GM19351 (cell line): ENCODE measurements around the gene NT5DC2.

Source experiments
- ATAC-seq: cut with Tn5 transposase; IDR thresholded peaks from one replicate; pipeline ENCODE4 v1.9.1; 2021; ENCODE audit warnings: mild to moderate bottlenecking, moderate library complexity; ENCODE audit not compliant: unreplicated experiment

The NT5DC2 gene

DNA sequence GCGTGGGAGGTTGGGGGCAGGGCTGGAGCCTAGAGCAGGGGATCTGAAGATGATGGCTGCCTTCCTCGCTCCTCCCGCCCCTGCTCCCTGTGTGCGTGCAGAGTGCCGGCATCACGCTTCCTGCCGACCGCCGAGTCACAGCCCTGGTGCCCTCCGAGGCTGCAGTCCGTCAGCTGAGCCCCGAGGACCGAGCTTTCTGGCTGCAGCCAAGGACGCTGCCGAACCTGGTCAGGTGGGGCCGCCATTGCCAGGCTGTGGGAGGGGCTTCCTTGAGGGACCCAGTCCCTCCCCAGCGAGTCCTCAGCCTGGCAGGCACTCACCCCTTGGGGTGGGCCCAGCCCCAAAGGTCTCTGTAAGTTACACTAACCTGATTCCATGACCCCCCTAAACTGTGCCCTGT lies 20.9 kb downstream of the NT5DC2 start:
- no peak for ATAC-seq

DNA sequence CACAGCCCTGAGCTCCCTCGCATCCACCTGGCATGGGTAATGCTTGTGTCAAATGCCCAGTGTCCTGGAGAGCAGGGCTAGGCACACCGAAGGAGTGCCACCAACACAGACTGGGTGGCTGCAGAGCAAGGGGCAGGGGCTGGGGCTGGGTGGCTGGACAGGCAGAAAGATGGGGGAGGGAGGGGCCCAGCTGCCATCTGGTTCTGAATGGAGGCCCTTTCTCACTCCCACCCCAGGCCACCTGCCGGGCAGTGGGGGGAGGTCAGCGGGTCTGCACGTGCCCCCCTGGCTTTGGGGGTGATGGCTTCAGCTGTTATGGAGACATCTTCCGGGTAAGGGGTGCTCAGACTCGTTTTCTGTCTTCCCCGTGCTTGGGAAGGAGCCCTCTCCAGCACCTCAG lies 21.6 kb downstream of the NT5DC2 start:
- no peak for ATAC-seq

GRCh38 chr3:52511509-52511908 lies 22.1 kb downstream of the NT5DC2 start:
- ATAC-seq: no peak

GRCh38 chr3:52509753-52510328 lies 23.8 kb downstream of the NT5DC2 start:
- ATAC-seq: no peak

DNA sequence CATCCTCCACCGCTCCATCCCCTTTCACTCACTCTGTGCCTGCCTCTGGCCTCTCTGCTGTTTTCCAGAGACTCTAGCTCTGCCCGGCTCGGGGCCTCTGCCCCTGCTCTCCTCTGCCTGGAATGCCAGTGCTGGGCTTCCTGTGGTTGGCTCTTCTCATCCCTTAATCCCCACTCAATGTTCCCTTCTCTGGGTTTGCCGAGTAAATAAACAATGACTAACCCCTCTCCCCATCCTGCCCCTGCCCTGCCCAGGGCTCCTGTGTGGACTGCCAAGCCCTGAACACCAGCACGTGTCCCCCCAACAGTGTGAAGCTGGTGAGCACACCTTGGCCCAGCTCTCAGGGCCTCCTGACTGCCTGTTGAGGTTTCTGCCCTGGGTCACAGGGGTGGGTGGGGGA lies 26.3 kb downstream of the NT5DC2 start:
- no peak for ATAC-seq

DNA sequence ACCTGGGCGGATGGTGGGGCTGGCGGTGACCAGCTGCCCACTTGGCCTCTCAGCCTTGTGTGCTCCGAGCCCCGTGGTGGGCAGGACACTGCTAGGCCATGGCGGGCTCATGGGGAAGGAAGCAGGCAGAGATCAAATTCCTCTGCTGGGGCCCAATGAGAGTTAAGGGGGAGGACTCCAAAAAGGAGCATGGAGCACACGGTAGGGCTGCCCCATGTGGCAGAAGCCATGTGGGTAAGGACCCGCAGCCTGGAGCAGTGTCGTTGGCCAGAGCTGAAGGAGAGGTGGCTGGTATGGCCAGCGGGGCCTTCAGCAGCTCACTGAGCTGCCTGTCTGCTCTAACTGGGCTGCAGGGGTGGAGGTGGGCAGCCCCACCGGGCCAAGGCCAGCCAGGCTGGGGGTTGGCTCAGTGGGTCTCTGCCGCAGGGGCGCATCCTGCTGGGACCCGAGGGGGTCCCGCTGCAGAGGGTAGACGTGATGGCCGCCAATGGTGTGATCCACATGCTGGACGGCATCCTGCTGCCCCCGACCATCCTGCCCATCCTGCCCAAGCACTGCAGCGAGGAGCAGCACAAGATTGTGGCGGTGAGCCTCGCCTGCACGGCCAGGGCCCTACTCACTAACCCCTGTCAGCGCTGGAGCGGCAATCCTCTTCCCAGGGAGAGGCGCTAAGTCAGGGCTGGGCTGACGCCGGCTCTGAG lies 27.2 kb downstream of the NT5DC2 start:
- no peak for ATAC-seq

DNA sequence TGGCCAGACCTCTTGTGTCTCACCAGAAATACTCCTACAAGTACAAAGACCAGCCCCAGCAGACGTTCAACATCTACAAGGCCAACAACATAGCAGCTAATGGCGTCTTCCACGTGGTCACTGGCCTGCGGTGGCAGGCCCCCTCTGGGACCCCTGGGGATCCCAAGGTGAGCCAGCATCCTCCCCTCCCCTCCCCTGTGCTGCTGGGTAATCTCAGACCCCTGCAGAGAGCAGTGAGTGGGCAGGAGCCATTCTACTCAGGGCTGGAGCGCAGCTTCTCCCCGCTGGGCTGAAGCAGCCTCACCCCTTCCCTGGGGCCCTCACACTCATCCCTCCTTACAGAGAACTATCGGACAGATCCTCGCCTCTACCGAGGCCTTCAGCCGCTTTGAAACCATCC lies 28.7 kb downstream of the NT5DC2 start:
- no peak for ATAC-seq

DNA sequence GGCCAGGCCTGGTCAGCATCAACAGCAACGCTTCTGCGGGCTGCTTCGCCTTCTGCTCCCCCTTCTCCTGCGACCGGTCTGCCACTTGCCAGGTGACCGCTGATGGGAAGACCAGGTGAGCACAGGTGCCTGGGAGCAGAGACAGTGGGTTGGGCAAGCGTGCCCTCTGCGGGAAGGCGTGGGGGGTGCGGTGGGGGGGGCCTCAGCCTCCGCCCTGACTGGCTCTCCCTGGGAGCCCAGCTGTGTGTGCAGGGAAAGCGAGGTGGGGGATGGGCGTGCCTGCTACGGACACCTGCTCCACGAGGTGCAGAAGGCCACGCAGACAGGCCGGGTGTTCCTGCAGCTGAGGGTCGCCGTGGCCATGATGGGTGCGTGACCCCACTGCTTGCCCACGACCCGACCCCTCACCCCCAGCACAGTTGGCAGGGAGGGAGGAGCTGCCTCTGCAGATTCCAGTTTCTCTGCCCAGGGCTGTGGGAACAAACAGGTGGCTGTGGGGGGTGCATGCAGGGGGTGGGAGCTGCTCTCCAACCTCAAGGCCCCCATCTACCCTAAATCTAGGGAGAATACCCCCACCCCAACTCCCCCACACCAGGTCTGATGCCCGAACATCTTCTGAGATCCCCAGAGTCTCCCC lies 29.8 kb downstream of the NT5DC2 start:
- ATAC-seq: no peak

- ATAC-seq: no peak
Measured at GRCh38 chr3:52502808-52503350, 30.8 kb downstream of the NT5DC2 start.

DNA sequence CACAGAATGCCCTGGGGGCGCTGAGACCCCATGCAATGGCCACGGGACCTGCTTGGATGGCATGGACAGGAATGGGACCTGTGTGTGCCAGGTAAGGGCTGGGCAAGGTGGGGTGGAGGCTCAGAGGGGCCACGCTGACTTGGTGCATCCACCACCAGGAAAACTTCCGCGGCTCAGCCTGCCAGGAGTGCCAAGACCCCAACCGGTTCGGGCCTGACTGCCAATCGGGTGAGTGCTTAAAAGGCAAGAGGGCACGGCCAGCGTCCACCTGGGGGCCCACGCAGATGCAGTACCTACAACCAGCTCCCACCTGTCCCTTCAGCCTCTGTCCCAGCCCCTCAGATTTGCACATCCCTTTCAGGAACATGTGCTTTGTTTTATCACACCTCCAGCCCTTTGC lies 31.7 kb downstream of the NT5DC2 start:
- ATAC-seq: no peak

DNA sequence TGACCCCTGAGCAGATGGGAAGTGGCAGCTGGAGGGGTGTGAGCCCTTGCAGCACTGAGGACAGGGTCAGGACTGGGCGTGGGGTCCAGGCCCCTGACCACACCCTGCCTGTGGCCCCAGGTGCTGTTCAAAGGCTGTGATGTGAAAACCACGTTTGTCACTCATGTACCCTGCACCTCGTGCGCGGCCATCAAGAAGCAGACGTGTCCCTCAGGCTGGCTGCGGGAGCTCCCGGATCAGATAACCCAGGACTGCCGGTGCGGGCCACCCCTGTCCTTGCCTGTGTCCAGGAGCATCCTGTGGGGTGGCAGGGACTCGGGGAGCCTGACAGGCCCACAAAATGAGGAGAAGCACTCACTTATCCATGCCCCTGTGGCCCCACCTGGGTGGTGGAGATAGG lies 32.6 kb downstream of the NT5DC2 start:
- ATAC-seq: no peak

GRCh38 chr3:52498137-52499054 lies 35.3 kb downstream of the NT5DC2 start:
- no peak for ATAC-seq

DNA sequence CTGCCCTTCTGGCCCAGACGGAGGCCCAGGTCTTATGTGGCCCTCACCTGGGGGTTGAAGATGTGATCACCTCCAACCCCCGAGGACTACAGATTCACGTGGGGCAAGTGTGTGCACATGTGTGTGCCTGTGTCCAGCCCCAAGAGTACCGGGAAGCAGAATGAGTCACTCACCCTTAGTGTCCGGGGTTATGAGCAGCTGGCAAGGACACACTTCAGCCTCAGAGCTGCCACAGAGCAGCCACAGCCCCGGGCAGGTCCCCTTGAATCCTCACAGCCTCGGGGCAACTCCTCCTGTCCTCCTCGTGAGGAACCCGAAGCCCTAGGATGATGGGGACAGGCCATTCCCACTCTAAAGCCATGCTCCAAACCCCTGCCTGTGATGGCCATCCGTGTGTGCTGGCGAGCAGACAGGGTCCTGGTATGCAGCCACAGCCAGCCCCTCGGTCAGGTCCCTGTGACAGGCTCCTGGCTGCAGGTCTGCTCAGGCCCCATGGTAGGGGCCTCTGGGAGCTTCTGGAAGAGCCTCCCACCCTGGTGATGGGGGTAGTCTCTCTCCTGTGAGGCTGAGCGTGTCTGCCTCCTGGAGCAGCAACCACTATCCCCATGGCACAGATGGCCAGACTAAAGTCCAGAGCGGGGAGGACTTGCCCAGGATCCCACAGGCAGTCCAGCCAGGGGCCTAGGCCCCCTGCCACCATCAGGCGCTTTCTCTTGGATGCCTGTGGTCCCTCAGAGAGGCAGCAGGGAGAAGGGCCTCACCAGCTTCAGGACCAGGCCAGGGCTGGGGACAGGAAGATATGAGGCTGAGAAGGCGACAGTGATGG lies 37.7 kb downstream of the NT5DC2 start:
- no peak for ATAC-seq

GRCh38 chr3:52494886-52495495 lies 38.7 kb downstream of the NT5DC2 start, which contains the start of gene STAB1:
TSS of gene STAB1 (plus strand) at chr3:52495338. CDS start at chr3:52495414, 76 bp downstream.
- no peak for ATAC-seq

GRCh38 chr3:52494445-52494844 lies 39.2 kb downstream of the NT5DC2 start:
- ATAC-seq: no peak

DNA sequence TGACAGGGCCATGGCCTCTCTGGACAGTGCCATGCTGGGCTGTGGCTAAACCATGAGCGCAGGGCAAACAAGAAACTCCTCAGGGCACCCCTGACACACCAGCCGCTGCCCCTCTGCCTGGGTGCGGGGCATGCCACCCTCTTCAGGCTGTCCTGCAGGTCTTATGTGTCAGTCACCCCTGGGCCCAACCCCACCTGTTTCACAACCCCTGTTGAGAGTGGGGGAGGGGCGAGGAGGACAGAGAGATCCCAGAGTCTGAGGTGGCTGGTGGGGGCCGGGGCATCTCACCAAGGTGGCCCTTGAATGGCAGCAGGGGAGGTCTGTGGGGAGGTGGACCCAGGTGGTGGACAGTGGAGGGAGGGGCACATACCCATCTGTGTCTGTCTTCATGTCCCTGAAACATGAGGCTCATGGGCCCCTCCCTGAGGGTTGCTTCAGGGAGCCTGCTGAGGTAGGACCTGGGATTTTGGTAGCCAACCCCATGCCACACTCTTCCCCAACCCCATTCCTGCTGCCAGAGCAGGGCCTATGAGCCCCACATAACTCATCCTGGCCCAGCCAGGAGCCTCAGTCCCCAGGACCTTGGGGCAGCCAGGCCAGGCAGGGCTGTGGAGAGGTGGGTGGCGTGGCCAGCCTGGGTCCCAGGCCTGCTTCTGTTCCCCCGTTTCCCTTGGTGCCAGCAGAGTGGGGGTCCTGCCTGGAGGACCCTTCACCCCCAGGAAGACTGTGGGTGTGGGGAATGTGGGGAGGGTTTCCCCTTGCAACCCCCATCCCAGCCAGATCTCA lies 40.2 kb downstream of the NT5DC2 start:
- no peak for ATAC-seq

GRCh38 chr3:52492059-52492458 lies 41.6 kb downstream of the NT5DC2 start:
- ATAC-seq: no peak

GRCh38 chr3:52490939-52491526 lies 42.6 kb downstream of the NT5DC2 start:
- ATAC-seq: no peak
